AG09309 (cell line): ENCODE results near the gene GTPBP4.
"Not testable (repeated sequence)": the region's sequence is repeated elsewhere in the genome, so short reads cannot be mapped to it uniquely, and the experiment has no call there.

ENCODE experiments used
- DNase-seq: peaks from one replicate; pipeline ENCODE4 v3.0.0-alpha.2; 2010; ENCODE audit warnings: low read depth
- H3K4me3 ChIP-seq: 2 replicates; pipeline ENCODE4 v1.5.1; 2011; ENCODE audit warnings: mild to moderate bottlenecking, low read depth, low read length, moderate library complexity; ENCODE audit not compliant: control insufficient read depth
- CTCF ChIP-seq: IDR thresholded peaks from 2 replicates; pipeline ENCODE4 v1.5.1; 2011; ENCODE audit warnings: mild to moderate bottlenecking, low read depth, low read length, inconsistent platforms; ENCODE audit not compliant: insufficient read depth, control insufficient read depth; ENCODE audit errors: missing control alignments

The GTPBP4 gene

GRCh38 chr10:1033601-1034000, 45.4 kb downstream of the GTPBP4 start:
- no peak for TF ChIP-seq CTCF
- DNase-seq, result no peak
- H3K4me3 ChIP-seq, result no peak overlapping the region

GRCh38 chr10:1034758-1035157, 46.5 kb downstream of the GTPBP4 start:
- no peak for TF ChIP-seq CTCF
- DNase-seq, result no peak
- no peak overlapping the region for H3K4me3 ChIP-seq

- no peak overlapping the region for H3K4me3 ChIP-seq
- no peak for TF ChIP-seq CTCF
- no peak for DNase-seq
Measured at GRCh38 chr10:1035201-1035600, 47.0 kb downstream of the GTPBP4 start.

- no peak overlapping the region for H3K4me3 ChIP-seq
- no peak for TF ChIP-seq CTCF
- no peak for DNase-seq
Measured at GRCh38 chr10:1036341-1036791, 48.1 kb downstream of the GTPBP4 start.

- H3K4me3 ChIP-seq, result no peak overlapping the region
- DNase-seq, result no peak
- TF ChIP-seq CTCF, result no peak
Measured at GRCh38 chr10:1037098-1037497, 48.9 kb downstream of the GTPBP4 start.

- DNase-seq, H3K4me3 ChIP-seq: not testable (repeated sequence)
Measured at GRCh38 chr10:1038769-1039168, 50.5 kb downstream of the GTPBP4 start.

- H3K4me3 ChIP-seq, result no peak overlapping the region
- no peak for DNase-seq
- no peak for TF ChIP-seq CTCF
Measured at GRCh38 chr10:1040133-1040532, 51.9 kb downstream of the GTPBP4 start.
